DOHH2 (cell line): Measurements from ENCODE around the gene PTBP3.

ENCODE experiments used
- H3F3A ChIP-seq: fragments of 200-600 bp; sonication (generic), shearing (Covaris generic); 2 replicates; pipeline ENCODE4 v1.6.0; 2016; ENCODE audit warnings: antibody characterized with exemption, mild to moderate bottlenecking; ENCODE audit not compliant: control insufficient read depth, insufficient read depth
- H3K27ac ChIP-seq: fragments of 200-600 bp; sonication (generic); 2 replicates; pipeline ENCODE4 v1.5.1; 2014; ENCODE audit warnings: low read depth, mild to moderate bottlenecking, low read length, moderate library complexity
- H3K27me3 ChIP-seq: fragments of 200-600 bp; sonication (generic); 2 replicates; pipeline ENCODE4 v1.6.1; 2014; ENCODE audit warnings: mild to moderate bottlenecking, low read length, mixed read lengths; ENCODE audit not compliant: control insufficient read depth
- H3K36me3 ChIP-seq: fragments of 200-600 bp; sonication (generic); 2 replicates; pipeline ENCODE4 v1.6.1; 2014; ENCODE audit warnings: mild to moderate bottlenecking, low read length, moderate library complexity, mixed read lengths; ENCODE audit not compliant: control insufficient read depth
- H3K4me1 ChIP-seq: fragments of 200-600 bp; sonication (generic); 2 replicates; pipeline ENCODE4 v1.6.1; 2014; ENCODE audit warnings: mild to moderate bottlenecking, low read length, mixed read lengths; ENCODE audit not compliant: control insufficient read depth
- H3K4me2 ChIP-seq: fragments of 200-600 bp; sonication (generic); 2 replicates; pipeline ENCODE4 v1.6.0; 2014; ENCODE audit warnings: mild to moderate bottlenecking, low read length, moderate library complexity
- H3K4me3 ChIP-seq: fragments of 200-600 bp; sonication (generic); 2 replicates; pipeline ENCODE4 v1.5.1; 2014; ENCODE audit warnings: mild to moderate bottlenecking, low read length, mixed read lengths
- H3K79me2 ChIP-seq: fragments of 200-600 bp; sonication (generic); 2 replicates; pipeline ENCODE4 v1.6.1; 2014; ENCODE audit warnings: mild to moderate bottlenecking, low read length, mixed read lengths; ENCODE audit not compliant: control insufficient read depth
- H3K9me2 ChIP-seq: fragments of 200-600 bp; sonication (generic); replicated peaks from 2 replicates; pipeline ENCODE4 v1.6.1; 2014; ENCODE audit warnings: mild to moderate bottlenecking, low read length, mixed read lengths; ENCODE audit not compliant: control insufficient read depth
- H3K9me3 ChIP-seq: fragments of 200-600 bp; sonication (generic); 2 replicates; pipeline ENCODE4 v1.6.1; 2014; ENCODE audit warnings: antibody characterized with exemption, low read length, mixed read lengths; ENCODE audit not compliant: control insufficient read depth, insufficient read depth
- H4K20me1 ChIP-seq: fragments of 200-600 bp; sonication (generic); 2 replicates; pipeline ENCODE4 v1.6.0; 2014; ENCODE audit warnings: low read depth, mild to moderate bottlenecking, antibody characterized with exemption, low read length, moderate library complexity; ENCODE audit not compliant: control insufficient read depth, insufficient read depth
- EZH2phosphoT487 ChIP-seq: fragments of 200-600 bp; sonication (generic); IDR thresholded peaks from 2 replicates; pipeline ENCODE4 v1.6.1; 2017; ENCODE audit warnings: borderline replicate concordance, mild to moderate bottlenecking, antibody characterized with exemption, low read length, moderate library complexity, mixed read lengths
- TF ChIP-seq, protein P1 (sequence below): fragments of 200-600 bp; sonication (generic); IDR thresholded peaks from one replicate; pipeline ENCODE4 v1.5.1; 2014; ENCODE audit warnings: antibody characterized with exemption, mild to moderate bottlenecking, low read depth, low read length; ENCODE audit not compliant: poor library complexity, severe bottlenecking

The PTBP3 gene

DNA sequence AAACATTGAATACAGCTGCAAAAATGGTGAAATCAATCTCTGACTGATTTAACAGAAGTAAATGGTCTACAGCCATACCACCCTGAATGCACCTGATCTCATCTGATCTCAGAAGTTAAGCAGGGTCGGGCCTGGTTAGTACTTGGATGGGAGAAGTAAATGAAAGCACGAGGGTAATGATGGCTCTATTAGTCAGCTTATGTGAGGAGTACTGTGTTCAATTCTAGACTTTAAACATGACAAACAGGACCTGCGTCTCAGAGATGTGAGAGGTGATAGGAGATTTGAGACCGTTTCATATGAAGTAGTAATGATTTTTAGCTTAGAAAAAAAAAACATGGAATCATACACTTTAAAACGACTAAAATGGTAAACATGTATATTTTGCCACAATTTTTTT, 81.2 kb downstream of the PTBP3 start:
- Histone ChIP-seq H4K20me1 (no peaks in the 10 kb centered on the region), H3K4me3 (no peak overlapping the region), H3K9me2 (no peaks in the 10 kb centered on the region), H3K4me1 (no peaks in the 10 kb centered on the region), H3K27me3 (no peaks in the 10 kb centered on the region), H3K4me2 (no peak overlapping the region), H3F3A (no peaks in the 10 kb centered on the region), H3K36me3 (peaks cover 22% of the 10 kb centered on the region), H3K79me2 (no peaks in the 10 kb centered on the region), H3K9me3 (no peaks in the 10 kb centered on the region), H3K27ac (no peak overlapping the region)
- no peak for TF ChIP-seq EZH2phosphoT487
- TF ChIP-seq, protein P1, sequence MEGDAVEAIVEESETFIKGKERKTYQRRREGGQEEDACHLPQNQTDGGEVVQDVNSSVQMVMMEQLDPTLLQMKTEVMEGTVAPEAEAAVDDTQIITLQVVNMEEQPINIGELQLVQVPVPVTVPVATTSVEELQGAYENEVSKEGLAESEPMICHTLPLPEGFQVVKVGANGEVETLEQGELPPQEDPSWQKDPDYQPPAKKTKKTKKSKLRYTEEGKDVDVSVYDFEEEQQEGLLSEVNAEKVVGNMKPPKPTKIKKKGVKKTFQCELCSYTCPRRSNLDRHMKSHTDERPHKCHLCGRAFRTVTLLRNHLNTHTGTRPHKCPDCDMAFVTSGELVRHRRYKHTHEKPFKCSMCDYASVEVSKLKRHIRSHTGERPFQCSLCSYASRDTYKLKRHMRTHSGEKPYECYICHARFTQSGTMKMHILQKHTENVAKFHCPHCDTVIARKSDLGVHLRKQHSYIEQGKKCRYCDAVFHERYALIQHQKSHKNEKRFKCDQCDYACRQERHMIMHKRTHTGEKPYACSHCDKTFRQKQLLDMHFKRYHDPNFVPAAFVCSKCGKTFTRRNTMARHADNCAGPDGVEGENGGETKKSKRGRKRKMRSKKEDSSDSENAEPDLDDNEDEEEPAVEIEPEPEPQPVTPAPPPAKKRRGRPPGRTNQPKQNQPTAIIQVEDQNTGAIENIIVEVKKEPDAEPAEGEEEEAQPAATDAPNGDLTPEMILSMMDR: no peak

DNA sequence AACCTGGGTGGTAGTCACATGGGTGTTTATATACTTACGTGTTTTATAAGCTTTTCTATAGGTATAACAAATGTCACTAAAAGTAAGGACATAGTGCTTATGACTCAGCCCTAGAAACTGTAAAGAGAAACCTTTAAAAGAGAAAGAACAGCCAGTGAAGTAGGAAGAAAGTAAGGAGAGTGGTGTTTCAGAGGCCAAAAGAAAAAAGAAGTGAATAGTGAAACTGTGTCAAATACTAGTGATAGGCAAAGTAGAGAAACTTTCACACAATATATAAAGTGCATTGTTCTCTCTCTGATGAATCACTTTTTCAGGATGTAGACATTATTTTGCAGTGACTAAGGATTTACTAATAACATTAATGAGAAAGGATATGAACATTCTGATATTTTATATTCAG, 84.1 kb downstream of the PTBP3 start:
- no peak overlapping the region for H3K4me3 ChIP-seq
- no peaks in the 10 kb centered on the region for H3K9me3 ChIP-seq
- no peaks in the 10 kb centered on the region for H3K9me2 ChIP-seq
- no peak overlapping the region for H3K4me2 ChIP-seq
- no peak for TF ChIP-seq EZH2phosphoT487
- TF ChIP-seq, protein P1: no peak
- no peak overlapping the region for H3K27ac ChIP-seq
- no peaks in the 10 kb centered on the region for H4K20me1 ChIP-seq
- no peaks in the 10 kb centered on the region for H3K4me1 ChIP-seq
- no peaks in the 10 kb centered on the region for H3F3A ChIP-seq
- no peaks in the 10 kb centered on the region for H3K27me3 ChIP-seq
- H3K79me2 ChIP-seq: no peaks in the 10 kb centered on the region
- peaks cover 22% of the 10 kb centered on the region for H3K36me3 ChIP-seq

- Histone ChIP-seq H4K20me1 (no peaks in the 10 kb centered on the region), H3F3A (no peaks in the 10 kb centered on the region), H3K9me3 (no peaks in the 10 kb centered on the region), H3K4me2 (no peak overlapping the region), H3K36me3 (peaks cover 22% of the 10 kb centered on the region), H3K9me2 (no peaks in the 10 kb centered on the region), H3K4me3 (no peak overlapping the region), H3K4me1 (no peaks in the 10 kb centered on the region), H3K79me2 (no peaks in the 10 kb centered on the region), H3K27me3 (no peaks in the 10 kb centered on the region), H3K27ac (no peak overlapping the region)
- TF ChIP-seq, protein P1: no peak
- TF ChIP-seq EZH2phosphoT487: no peak
These were observed 84.7 kb downstream of the PTBP3 start for GRCh38 chr9:112248722-112249121.

GRCh38 chr9:112247090-112247489, 86.3 kb downstream of the PTBP3 start:
- Histone ChIP-seq H3K27me3 (no peaks in the 10 kb centered on the region), H3K4me2 (no peak overlapping the region), H3K79me2 (no peaks in the 10 kb centered on the region), H3K27ac (no peak overlapping the region), H3K9me3 (no peaks in the 10 kb centered on the region), H3K4me1 (peaks cover 7% of the 10 kb centered on the region), H3F3A (no peaks in the 10 kb centered on the region), H3K9me2 (no peaks in the 10 kb centered on the region), H3K4me3 (no peak overlapping the region), H3K36me3 (peaks cover 21% of the 10 kb centered on the region), H4K20me1 (no peaks in the 10 kb centered on the region)
- TF ChIP-seq EZH2phosphoT487: no peak
- TF ChIP-seq, protein P1: no peak
